ENCODE data around the gene GPR132. TPM values are rescaled to one million over a fixed set of nuclear protein-coding genes. Genes with fewer than 3 reads are reported as not detected.
"Not testable (repeated sequence)": the region's sequence is repeated elsewhere in the genome, so short reads cannot be mapped to it uniquely, and the experiment has no call there.

Gene GPR132, protein sequence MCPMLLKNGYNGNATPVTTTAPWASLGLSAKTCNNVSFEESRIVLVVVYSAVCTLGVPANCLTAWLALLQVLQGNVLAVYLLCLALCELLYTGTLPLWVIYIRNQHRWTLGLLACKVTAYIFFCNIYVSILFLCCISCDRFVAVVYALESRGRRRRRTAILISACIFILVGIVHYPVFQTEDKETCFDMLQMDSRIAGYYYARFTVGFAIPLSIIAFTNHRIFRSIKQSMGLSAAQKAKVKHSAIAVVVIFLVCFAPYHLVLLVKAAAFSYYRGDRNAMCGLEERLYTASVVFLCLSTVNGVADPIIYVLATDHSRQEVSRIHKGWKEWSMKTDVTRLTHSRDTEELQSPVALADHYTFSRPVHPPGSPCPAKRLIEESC
- 1 to 10 TPM in 4 of 5 donors, under 1 TPM in 1; 0.99 to 1.9 (median 1.2) TPM for polyA plus RNA-seq (ENCODE audit: insufficient read depth in 1 of 5, insufficient read length in 5 of 5, low replicate concordance in 1 of 5)
- long read RNA-seq, donor 1: 0 reads
- long read RNA-seq, donor 2: 0 reads
- long read RNA-seq, donor 3: 0 reads
- long read RNA-seq, donor 4: 0 reads
- long read RNA-seq, donor 5: 0 reads
- long read RNA-seq, donor 6, partial matches to known transcripts: 0 of 1 reads
- long read RNA-seq, donor 6, other reads (novel, unspliced or antisense): 0 of 1 reads
- long read RNA-seq, donor 7: 0 reads
- long read RNA-seq, donor 8: 0 reads

DNA sequence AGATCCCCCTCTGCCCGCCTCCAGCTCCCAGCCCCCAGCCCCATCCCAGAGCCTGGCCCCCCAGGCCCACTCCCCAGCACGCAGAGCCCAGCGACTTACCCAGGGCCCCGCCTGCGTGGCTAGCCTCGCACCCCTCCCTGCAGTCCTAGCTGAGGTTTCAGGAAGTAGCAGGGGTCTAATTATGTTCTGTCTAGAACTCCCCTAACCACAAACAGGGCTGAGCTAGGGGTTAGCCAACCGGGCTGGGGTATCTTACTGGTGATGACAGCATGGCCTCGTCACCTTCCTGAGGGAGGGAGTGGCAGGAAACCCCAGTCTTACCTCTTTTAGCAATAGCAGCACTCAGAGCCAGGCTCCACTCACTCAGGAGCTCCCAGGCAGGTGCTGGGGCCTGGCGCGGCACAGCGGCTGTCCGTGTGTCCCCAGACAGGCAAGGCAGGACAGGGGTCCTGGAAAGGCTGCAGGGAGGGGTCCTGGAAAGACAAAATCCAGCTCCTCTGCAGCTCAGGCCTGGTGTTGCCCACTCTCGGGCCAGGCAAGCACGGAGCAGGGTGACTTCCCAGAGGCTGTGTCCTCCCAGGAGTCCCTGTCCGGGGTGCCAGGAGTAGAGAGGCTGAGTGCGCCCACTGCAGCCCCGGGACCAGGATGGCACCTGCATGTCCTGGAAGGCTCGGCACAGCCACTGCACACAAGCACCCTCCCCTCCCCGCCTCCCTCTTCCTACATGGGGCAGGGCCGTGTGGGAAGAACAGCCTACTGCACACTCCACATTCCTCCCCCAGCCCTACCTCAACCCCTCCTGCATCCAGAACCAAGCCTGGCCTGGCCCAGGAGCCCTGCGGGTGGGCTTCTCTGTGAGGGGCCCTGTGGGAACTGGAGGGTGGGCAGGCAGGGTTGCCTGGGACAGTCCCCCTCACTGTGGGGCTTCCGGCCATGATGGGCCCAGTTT, at the start of gene GPR132:
GPR132 (minus strand) TSS at position 151 of the 949 bp plus-strand sequence. CDS start 10,010 bp downstream, outside the sequence.
- DNase-seq: no peak

DNA sequence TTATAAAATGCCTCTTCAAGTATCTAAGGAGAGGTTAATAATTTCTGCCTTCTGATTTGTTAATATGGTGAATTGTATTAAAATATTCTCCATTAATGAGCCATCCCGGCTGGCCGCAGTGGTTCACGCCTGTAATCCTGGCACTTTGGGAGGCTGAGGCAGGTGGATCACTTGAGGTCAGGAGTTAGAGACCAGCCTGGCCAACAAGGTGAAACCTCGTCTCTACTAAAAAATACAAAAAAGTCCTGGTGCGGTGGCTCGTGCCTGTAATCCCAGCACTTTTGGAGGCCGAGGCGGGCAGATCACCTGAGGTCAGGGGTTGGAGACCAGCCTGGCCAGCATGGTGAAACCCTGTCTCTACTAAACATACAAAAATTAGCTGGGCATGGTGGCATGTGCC, 44.0 kb upstream of the GPR132 start:
- DNase-seq: not testable (repeated sequence)

DNA sequence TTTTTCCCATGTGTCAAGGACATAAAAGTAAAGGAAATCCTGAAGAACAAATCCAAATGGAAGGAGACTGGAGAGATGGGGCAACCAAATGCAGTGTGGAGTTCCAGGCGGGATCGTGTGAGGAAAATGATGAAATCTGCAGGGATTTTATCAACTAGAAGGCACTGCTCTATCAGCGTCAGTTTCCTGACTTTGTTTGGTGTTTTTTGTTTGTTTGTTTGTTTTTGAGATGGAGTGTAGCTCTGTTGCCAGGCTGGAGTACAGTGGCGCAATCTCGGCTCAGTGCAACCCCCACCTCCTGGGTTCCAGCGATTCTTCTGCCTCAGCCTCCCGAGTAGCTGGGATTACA, 43.3 kb upstream of the GPR132 start:
- no peak for DNase-seq

DNA sequence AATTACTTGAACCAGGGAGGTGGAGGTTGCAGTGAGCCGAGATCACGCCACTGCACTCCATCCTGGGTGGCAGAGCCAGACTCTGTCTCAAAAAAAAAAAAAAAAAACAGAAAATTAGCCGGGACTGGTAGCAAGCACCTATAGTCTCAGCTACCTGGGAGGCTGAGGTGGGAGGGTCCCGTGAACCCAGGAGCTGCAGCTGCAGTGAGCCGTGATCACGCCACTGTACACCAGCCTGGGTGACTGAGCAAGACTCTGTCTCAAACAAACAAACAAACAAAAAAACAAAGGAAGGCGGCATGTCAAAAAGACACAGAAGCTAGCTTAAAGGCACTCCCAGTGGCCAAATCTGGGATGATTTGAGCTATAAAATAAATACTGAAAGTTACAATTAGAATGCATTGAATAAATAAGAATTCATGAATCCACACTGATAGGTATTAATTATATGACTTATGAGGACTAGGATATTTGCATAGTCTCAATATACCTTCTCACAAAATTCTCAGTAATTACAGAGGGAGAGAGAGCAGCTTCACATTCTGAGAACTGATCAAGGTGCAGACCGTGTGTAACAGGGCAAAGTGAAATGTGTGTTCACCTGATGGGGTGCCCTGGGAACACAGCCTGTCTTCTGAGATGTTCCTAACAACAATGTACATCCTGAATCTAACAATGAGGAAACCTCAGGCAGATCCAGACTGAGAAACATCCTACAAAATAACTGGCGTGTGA, 42.7 kb upstream of the GPR132 start:
- no peak for DNase-seq

DNA sequence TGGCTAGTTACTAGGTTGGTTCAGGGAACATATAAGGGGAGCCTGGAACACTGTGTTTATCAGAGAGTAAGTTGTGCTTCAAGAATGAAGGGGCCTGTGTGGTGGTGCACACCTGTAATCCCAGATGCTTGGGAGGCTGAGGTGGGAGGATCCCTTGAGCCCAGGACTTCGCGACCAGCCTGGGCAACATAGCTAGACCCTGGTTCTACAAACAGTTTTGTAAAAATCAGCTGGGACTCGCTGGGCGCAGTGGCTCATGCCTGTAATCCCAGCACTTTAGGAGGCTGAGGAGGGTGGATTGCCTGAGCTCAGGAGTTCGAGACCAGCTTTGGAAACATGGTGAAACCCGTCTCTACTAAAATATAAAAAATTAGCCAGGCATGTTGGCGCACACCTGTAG, 42.1 kb upstream of the GPR132 start:
- DNase-seq: no peak

DNA sequence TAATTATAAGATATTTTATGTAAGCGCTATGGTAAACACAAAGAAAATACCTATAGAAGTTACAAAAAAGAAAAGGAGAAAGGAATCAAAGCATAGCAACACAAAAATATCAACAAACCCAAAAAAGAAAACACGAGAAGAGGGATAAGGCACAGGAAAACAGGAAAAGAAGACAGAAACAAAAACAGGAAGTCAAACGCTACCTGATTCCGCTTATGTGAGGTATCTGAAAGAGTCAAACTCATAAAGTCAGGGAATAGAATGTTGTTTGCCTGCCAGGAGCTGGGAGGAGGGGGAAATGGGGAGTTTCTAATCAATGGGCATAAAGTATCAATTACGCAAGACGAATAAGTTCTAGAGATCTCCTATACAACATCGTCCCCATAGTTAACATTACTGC, 39.9 kb upstream of the GPR132 start:
- DNase-seq: no peak

DNA sequence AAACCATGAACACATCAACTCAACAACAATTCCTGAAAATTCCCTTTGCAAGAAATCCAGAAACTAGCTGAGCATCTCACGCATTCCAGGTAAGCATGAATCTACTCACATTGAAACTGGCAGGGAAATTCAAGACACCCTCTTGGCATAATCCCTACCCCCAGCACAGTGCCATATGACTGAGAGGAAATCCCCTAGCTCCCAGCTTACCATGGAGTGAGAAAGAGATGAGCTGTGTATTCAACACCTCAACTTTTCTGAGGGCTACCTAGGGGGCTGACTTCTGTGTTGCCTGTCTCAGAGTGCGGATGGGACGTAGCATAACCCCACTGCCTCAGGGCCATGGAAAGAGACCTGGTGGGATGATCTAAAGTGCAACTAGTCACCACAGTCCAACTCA, 37.7 kb upstream of the GPR132 start:
- no peak for DNase-seq

DNA sequence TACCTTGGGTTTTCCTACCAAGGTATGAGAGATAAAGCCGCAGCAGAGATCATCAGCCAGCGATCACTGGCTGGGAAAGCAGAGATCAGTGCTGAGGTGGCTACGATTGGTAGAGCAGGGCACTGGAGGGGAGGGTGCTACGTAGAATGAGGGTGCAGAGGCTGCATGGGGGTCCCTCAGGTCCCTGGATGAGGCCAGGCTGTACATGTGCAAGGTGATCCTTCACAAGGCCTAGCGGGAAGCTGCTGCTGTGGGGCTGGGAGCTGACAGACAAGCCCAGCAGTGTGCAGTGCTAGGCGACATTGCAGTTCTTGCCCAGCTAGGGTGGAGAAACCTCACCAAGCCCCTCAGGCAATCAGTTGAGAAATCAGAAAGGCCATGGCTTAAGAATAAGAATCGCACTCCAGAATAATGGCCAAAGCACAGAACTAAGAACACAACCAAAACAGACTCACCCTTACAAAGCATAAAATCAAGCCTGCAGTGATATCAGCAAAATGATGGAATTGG, 37.2 kb upstream of the GPR132 start:
- no peak for DNase-seq

DNA sequence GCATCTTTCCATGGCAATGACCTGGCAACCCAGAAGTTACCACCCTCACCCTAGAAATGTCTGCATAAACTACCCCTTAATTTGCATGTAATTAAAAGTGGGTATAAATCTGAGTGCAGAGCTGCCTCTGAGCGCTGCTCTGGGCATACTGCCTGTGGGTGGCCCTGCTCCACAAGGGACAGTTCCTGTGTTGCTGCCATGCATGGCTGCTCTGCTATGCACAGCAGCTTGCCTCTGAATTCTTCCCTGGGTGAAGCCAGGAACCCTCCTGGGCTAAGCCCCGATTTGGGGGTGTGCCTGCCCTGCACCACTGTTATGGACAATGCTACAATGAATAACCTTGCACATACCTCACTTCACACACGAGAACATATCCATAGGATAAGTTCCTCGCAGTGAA, 35.7 kb upstream of the GPR132 start:
- no peak for DNase-seq

DNA sequence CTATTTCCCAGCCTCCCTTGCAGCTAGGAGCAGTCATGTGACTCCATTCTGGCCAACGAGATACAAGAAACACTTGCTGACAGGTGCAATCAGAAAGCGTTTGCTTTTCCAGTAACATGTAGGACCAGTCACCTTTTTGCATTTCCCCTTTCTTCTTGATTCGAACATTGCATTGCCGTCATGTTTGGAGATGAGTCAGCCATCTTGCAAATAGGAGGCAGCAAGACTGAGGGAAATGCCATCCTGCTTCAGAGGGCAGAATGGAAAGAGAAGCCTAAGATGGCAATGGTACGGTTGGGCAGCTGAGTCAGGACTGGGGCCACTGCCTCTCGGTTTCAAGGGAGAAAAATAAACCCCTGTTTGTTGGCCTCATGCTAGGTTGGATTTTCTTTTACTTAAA, 34.5 kb upstream of the GPR132 start:
- no peak for DNase-seq

DNA sequence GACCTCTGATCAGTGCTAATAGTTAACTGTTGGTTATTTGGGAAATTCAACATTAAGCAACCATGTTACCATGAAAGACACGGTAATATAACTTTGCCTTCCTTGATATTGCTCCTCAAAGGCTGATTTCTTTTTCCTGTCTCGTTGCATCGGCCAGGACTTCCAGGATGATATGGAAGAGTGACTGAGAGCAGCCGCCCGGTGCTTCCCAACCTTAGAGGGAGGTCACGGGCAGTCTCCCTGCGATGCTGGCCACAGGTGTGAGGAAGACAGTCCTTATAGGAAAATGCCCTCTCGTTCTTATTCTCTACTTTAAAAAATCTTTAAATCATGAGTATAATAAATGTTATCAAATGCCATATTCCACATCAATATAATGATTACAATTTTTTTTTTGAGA, 33.1 kb upstream of the GPR132 start:
- DNase-seq: no peak

DNA sequence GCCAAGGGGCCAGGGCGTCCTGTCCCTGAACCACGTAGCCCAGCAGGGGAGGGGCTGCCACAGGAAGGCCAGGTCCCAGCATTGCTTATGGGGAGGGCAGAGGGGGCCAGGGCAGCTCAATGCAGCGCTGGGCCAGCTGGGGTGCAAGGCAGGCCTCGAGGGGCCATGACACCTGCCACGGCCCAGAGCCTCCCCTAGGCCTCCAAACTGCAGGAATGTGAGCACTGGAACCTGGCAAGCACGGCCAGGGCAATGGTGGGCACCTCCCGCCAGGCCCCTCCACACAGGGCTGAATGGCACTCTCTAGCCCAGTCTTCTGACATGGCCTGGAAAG, 32.5 kb upstream of the GPR132 start:
- no peak for DNase-seq

DNA sequence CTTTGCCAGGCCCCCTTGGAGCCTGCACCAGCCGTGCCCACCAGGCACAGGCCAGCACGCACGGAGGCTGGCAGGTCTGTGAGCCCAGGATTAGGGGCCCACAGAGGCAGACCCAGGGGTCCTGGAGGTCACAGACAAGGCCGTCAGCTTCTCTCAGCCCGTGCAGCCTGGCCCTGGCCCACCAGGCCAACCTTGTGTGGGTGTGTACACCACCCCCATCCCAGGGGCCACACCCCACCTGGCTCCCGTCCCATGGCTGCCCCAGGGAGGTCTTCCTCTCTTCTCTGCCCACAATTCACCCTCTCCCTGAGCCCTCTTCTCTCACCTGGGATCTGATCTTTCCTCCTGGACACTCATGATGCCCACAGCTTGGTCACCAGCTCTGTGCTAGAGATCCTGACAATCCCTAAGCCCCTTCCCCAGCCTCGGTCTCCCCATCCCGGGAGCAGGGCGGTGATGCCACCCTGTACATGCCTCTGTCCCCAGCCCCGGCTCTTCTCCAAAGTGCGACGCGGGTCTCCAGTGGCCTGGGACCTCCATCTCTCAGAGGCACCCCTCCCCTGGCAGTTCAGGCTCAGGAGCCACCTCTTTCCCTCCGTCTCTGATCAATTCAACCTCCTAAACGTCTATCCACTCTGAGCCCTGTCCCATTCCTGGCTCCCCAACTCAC, 31.1 kb upstream of the GPR132 start:
- no peak for DNase-seq

DNA sequence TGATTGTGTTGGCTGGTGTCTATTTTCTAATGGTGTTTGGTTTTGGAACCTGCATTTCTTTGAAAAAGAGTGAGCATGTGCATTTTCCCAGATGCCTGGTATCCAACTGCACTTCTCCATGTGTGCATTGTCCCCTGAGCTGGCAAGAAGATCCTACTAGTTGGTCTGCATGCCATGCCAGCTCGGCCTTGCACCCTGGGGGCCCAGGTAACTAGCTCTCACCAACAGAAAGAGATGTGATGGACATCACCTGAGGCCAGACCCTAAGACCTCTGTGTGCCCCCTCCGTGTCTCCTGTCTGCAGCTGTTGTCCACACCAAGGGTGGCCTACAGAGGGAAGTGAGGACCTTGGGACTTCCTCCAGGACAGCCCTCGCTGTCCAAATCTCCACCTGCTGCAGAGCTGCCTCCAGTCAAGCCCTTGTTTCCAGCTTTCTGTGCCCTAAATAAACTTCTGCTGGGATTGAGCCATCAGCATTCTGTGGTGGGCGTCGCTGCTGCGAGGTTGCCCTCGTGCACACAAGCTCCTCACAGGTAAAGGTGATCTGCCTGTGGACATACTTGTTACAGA, 30.1 kb upstream of the GPR132 start:
- DNase-seq: no peak

DNA sequence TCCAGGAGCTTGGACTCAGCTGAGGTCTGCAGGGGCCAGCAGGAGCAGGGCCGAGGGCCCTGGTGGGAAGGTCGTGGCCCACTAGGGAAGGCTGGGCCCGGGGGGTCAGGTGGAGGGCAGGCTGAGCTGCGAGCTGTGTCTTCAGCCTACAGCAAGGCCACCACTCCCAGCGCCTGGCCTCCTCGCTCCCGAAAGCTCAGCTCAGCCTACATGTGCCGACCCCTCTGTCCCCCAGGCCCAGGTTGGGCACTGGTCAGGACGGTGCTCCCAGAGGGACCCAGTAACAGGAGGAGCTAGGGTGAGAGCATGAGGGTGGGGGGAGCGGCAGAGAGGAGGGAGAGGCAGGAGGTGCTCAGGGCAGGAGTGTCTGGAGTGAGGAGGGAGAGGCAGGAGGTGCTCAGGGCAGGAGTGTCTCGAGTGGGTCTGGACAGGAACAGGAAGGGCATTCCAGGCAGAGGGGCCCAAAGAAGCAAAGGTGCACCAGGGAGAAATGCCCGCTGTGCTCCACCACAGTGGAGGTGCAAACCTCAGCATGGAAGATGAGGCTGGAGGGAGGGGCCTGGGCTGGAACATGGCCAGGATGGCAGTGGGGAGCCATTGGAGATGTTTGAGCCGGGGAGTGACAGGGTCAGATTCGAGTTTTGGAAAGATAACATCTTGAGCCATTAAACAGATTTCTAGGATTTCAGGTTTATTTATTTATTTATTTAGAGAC, 29.1 kb upstream of the GPR132 start:
- no peak for DNase-seq

DNA sequence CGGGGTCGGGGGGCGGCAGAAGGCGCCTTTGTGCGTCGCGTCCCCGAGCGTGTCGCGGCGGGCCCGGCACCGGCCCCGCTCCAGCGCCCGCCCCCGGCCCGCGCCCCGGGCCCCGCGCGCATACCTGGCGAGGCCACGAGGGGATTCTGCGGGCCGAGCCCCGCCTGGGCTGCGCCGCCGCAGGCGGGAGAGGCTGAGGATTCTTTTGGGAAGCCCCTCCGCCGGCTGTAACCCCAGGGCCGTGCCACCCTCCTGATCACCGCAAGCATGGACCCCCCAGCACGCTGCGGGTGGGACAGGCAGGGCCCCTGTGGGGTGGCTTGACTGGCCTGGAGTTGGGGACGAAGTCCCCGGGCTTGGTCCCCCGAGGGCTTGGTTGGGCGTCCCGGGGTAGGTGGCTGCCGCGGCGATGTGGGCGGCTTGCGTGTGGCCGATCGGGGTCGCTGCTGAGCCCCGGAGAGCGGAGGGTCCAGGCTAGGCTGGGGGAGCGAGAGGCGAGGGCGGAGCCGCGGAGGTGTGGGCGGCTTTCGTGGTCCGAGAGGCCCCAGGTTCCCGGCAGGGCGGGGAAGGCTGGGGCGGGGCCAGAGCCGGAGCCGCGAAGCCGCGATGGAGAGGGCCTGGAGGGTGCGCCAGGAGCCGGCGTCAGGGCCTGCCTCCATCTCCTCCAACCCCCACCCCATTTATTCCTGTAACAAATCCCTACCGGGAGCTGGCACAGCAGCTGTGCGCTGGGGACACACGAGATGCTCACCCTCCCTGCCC, 28.4 kb upstream of the GPR132 start:
- peak; percentile 78 to 79 for DNase-seq

DNA sequence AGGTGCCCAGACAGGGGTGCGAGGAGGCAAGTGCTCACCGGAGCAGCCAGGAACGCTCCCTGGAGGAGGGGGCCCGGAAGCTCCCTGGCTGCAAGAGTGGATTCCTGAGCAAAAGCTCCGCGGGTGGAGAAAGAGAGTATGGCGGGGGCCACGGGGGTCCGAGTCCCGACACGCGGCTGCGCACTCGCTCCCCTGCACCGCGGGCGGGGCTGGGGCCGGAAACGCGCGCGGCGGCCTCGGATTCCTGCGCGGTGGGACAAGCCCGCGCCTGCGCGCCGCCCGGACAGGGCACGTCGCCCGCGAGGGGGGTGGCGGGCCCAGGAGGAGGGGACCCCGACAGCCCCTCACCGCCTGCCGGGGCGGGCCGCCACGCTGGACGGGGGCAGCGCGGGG, 27.8 kb upstream of the GPR132 start:
- DNase-seq: peak; percentile 74 to 82

DNA sequence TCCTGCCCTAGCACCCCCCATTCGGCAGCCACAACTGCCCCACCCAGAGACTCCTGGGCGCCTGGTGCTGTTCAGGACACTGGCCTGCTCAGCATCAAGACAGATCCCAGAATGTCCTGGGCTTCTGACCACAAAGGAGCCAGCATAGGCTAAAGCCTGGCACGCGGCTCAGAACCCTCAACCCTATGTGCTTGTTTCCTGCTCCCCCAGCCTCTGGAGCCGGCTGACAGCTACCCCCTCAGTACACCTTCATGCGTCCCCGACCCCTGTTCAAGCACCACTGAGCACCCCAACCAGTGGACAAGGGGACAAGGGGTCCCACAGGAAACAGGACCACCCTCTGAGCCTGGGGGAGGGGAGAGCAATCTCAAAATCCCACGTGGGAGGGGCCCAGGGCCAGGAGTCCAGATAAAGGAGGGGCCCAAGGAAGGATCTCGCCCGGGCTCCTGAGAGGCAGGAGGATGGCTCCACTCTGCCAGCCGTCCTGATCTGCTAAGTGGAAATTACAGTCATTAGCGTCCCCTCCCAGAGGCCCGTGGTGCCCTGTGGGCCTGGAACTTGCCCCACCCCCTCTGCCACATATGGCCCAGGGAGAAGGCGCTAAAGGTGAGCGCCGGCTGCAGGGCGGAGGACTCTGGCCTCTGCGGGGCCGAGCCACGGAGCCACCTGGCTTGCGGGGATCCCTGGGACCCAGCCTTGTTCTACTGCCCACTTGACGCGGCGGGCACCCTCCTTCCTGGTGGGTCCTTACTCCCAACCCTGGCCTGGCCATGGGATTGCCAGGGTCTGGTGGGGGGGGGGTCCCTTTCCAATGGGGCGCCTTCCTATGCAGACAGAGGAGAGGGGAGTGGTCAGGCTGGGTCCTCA, 27.2 kb upstream of the GPR132 start:
- DNase-seq: no peak
